OCI-M2 (cell line): ENCODE data around the gene PTPRO.

Experiments used
- DNase-seq: peaks from one replicate; lab custom pipeline; 2025; ENCODE audit not compliant: unreplicated experiment; lab: John Stamatoyannopoulos, UW

The PTPRO gene

GRCh38 chr12:15634010-15634683, 311.8 kb downstream of the PTPRO start:
- DNase-seq, result no peak

GRCh38 chr12:15636060-15636890, 314.0 kb downstream of the PTPRO start:
- no peak for DNase-seq

GRCh38 chr12:15638231-15638630, 315.9 kb downstream of the PTPRO start:
- no peak for DNase-seq

GRCh38 chr12:15644700-15645099, 322.4 kb downstream of the PTPRO start:
- DNase-seq, result no peak

GRCh38 chr12:15646581-15646980, 324.3 kb downstream of the PTPRO start:
- no peak for DNase-seq
